IPS-18a (cell line): Measurements from ENCODE around the gene PRAME.
"Not testable (repeated sequence)": the region's sequence is repeated elsewhere in the genome, so short reads cannot be mapped to it uniquely, and the experiment has no call there.

Source experiments
- H3K27ac ChIP-seq: one replicate; pipeline ENCODE4 v1.5.1; 2013; ENCODE audit warnings: low read length
- H3K27me3 ChIP-seq: one replicate; pipeline ENCODE4 v1.6.1; 2013; ENCODE audit warnings: mild to moderate bottlenecking, low read length; ENCODE audit not compliant: control insufficient read depth, insufficient read depth
- H3K36me3 ChIP-seq: one replicate; pipeline ENCODE4 v1.6.1; 2013; ENCODE audit warnings: low read depth, low read length; ENCODE audit not compliant: control insufficient read depth
- H3K4me1 ChIP-seq: one replicate; pipeline ENCODE4 v1.6.1; 2013; ENCODE audit warnings: low read depth, low read length; ENCODE audit not compliant: control insufficient read depth
- H3K4me3 ChIP-seq: one replicate; pipeline ENCODE4 v1.5.1; 2013; ENCODE audit warnings: low read length
- H3K9ac ChIP-seq: one replicate; pipeline ENCODE4 v1.6.1; 2013; ENCODE audit warnings: mild to moderate bottlenecking, low read length, moderate library complexity
- H3K9me3 ChIP-seq: one replicate; pipeline ENCODE4 v1.6.1; 2013; ENCODE audit warnings: low read depth, low read length; ENCODE audit not compliant: control insufficient read depth

PRAME gene

GRCh38 chr22:22591348-22592299, 32.6 kb upstream of the PRAME start:
- H3K36me3 ChIP-seq = no peaks in the 10 kb centered on the region
- H3K9me3 ChIP-seq = no peaks in the 10 kb centered on the region
- no peak overlapping the region for H3K4me3 ChIP-seq
- H3K27me3 ChIP-seq = peaks cover 79% of the 10 kb centered on the region
- no peaks in the 10 kb centered on the region for H3K4me1 ChIP-seq
- H3K9ac ChIP-seq = no peak overlapping the region
- no peak overlapping the region for H3K27ac ChIP-seq

- no peaks in the 10 kb centered on the region for H3K9me3 ChIP-seq
- H3K4me3 ChIP-seq = no peak overlapping the region
- H3K9ac ChIP-seq = no peak overlapping the region
- H3K27me3 ChIP-seq = peaks cover 87% of the 10 kb centered on the region
- no peaks in the 10 kb centered on the region for H3K4me1 ChIP-seq
- H3K36me3 ChIP-seq = no peaks in the 10 kb centered on the region
- H3K27ac ChIP-seq = no peak overlapping the region
These were observed 31.2 kb upstream of the PRAME start for GRCh38 chr22:22590136-22590891.

- Histone ChIP-seq H3K36me3 (no peaks in the 10 kb centered on the region), H3K4me3 (no peak overlapping the region), H3K27ac (no peak overlapping the region), H3K27me3 (peaks cover 88% of the 10 kb centered on the region), H3K9ac (no peak overlapping the region), H3K4me1 (no peaks in the 10 kb centered on the region), H3K9me3 (no peaks in the 10 kb centered on the region)
These were observed 29.6 kb upstream of the PRAME start for GRCh38 chr22:22588485-22589164.

- Histone ChIP-seq H3K27ac (no peak overlapping the region), H3K4me1 (no peaks in the 10 kb centered on the region), H3K27me3 (peaks cover 87% of the 10 kb centered on the region), H3K9ac (no peak overlapping the region), H3K4me3 (no peak overlapping the region), H3K9me3 (no peaks in the 10 kb centered on the region), H3K36me3 (no peaks in the 10 kb centered on the region)
These were observed 28.6 kb upstream of the PRAME start for GRCh38 chr22:22587577-22588188.

- no peaks in the 10 kb centered on the region for H3K4me1 ChIP-seq
These were observed 25.7 kb upstream of the PRAME start for GRCh38 chr22:22584722-22585121.

GRCh38 chr22:22583030-22583429, 24.0 kb upstream of the PRAME start:
- no peaks in the 10 kb centered on the region for H3K9me3 ChIP-seq
- no peaks in the 10 kb centered on the region for H3K36me3 ChIP-seq
- peaks cover 80% of the 10 kb centered on the region for H3K27me3 ChIP-seq
- H3K9ac ChIP-seq = no peak overlapping the region
- no peak overlapping the region for H3K4me3 ChIP-seq
- no peak overlapping the region for H3K27ac ChIP-seq
- H3K4me1 ChIP-seq = no peaks in the 10 kb centered on the region

More at GRCh38 chr22:22584722-22585121, 25.7 kb upstream of the PRAME start:
- H3K36me3 ChIP-seq = no peaks in the 10 kb centered on the region
- H3K27me3 ChIP-seq = peaks cover 88% of the 10 kb centered on the region
- H3K9me3 ChIP-seq = no peaks in the 10 kb centered on the region
- no peak overlapping the region for H3K27ac ChIP-seq
- no peak overlapping the region for H3K4me3 ChIP-seq
- no peak overlapping the region for H3K9ac ChIP-seq

GRCh38 chr22:22581524-22581923, 22.5 kb upstream of the PRAME start:
- peaks cover 84% of the 10 kb centered on the region for H3K27me3 ChIP-seq
- H3K9ac ChIP-seq, H3K4me3 ChIP-seq, H3K27ac ChIP-seq, H3K9me3 ChIP-seq, H3K4me1 ChIP-seq, H3K36me3 ChIP-seq: not testable (repeated sequence)

- no peaks in the 10 kb centered on the region for H3K36me3 ChIP-seq
- H3K4me3 ChIP-seq = no peak overlapping the region
- no peaks in the 10 kb centered on the region for H3K9me3 ChIP-seq
- no peak overlapping the region for H3K27ac ChIP-seq
- H3K9ac ChIP-seq = no peak overlapping the region
- no peaks in the 10 kb centered on the region for H3K4me1 ChIP-seq
- H3K27me3 ChIP-seq = peaks cover 78% of the 10 kb centered on the region
These were observed 21.0 kb upstream of the PRAME start for GRCh38 chr22:22579869-22580604.

- H3K9me3 ChIP-seq = no peaks in the 10 kb centered on the region
- H3K27ac ChIP-seq = no peak overlapping the region
- H3K27me3 ChIP-seq = peaks cover 82% of the 10 kb centered on the region
- no peaks in the 10 kb centered on the region for H3K36me3 ChIP-seq
- H3K9ac ChIP-seq = no peak overlapping the region
- H3K4me1 ChIP-seq = no peaks in the 10 kb centered on the region
- no peak overlapping the region for H3K4me3 ChIP-seq
These were observed 19.8 kb upstream of the PRAME start for GRCh38 chr22:22578702-22579424.

- Histone ChIP-seq H3K36me3 (no peaks in the 10 kb centered on the region), H3K4me1 (no peaks in the 10 kb centered on the region)
These were observed 17.9 kb upstream of the PRAME start for GRCh38 chr22:22576989-22577427.

More at GRCh38 chr22:22576989-22577427, 17.9 kb upstream of the PRAME start:
- no peak overlapping the region for H3K9ac ChIP-seq
- no peaks in the 10 kb centered on the region for H3K9me3 ChIP-seq
- no peak overlapping the region for H3K4me3 ChIP-seq
- H3K27ac ChIP-seq = no peak overlapping the region
- peaks cover 83% of the 10 kb centered on the region for H3K27me3 ChIP-seq
